Activated CD8-positive, alpha-beta memory T cell treated with anti-CD3 and anti-CD28 coated beads, Interleukin-2, amount 10 ng/mL, durations not matched to agents 7 days and 5 days (primary cell): ENCODE data around the gene RBP3. TPM values are rescaled to one million over a fixed set of nuclear protein-coding genes. Genes with fewer than 3 reads are reported as not detected.

Source experiments
- ATAC-seq: fragments of 150-1000 bp; cut with Tn5 transposase; one replicate; pipeline ENCODE4 v1.10.0; 2021; ENCODE audit warnings: moderate library complexity
- CTCF ChIA-PET: fragments of 350-600 bp; sonication (Branson Sonifier 250); formaldehyde crosslinking; loops from one replicate; lab custom pipeline; 2021; ENCODE audit warnings: antibody characterized with exemption; lab: Charles Lee
- DNase-seq: peaks from one replicate; pipeline ENCODE4 v3.0.0-alpha.2; 2020
- H3K27ac Mint-ChIP-seq: one replicate; pipeline ENCODE4 v1.8.0; 2021; ENCODE audit warnings: mild to moderate bottlenecking, mixed read lengths
- H3K27me3 Mint-ChIP-seq: one replicate; pipeline ENCODE4 v1.8.0; 2021; ENCODE audit warnings: mixed read lengths
- H3K36me3 Mint-ChIP-seq: one replicate; pipeline ENCODE4 v1.8.0; 2021; ENCODE audit warnings: mild to moderate bottlenecking, mixed read lengths
- H3K4me1 Mint-ChIP-seq: one replicate; pipeline ENCODE4 v1.8.0; 2021; ENCODE audit warnings: mixed read lengths
- H3K4me3 Mint-ChIP-seq: one replicate; pipeline ENCODE4 v1.8.0; 2021; ENCODE audit warnings: mild to moderate bottlenecking, moderate library complexity, mixed read lengths
- H3K9me3 Mint-ChIP-seq: one replicate; pipeline ENCODE4 v1.8.0; 2022; ENCODE audit warnings: low read depth, mixed read lengths
- total RNA-seq, 2 experiments: library from RNA; stranded (reverse); gene quantifications; one replicate each; pipeline ENCODE4 v1.2.3, GENCODE V29; 2021

RBP3 gene
- total RNA-seq, 2 experiments from 2014 or later, result not detected

DNA sequence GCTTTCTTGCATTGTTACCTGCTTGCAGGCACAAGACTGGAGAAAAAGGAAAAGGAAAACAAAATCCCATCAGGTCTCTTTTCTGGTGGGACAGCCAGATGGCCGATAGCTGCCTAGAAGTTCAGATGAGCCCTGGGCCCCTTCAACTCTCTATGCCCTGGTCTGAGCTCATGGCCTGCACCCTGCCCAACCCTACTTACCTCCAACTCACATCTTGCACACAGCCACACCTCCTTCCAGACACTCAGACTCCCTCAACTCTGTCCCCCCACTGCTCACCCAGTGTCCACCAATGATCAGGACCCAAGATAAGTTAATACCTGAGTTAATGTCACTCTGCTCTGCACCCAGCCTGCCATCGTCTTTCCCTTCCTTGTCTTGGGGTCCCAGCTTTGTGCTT is 10.9 kb downstream of the RBP3 start:
- no peak overlapping the region for H3K4me3 Mint-ChIP-seq
- no peak overlapping the region for H3K27ac Mint-ChIP-seq
- no peaks in the 10 kb centered on the region for H3K9me3 Mint-ChIP-seq
- ATAC-seq (no peak), DNase-seq (no peak)
- H3K36me3 Mint-ChIP-seq, result no peaks in the 10 kb centered on the region
- CTCF ChIA-PET, result interaction anchor here (1.6 kb wide), 1 partner anchor 311 kb away, joined by 4 read pairs; no protein-coding TSS in a partner anchor
- H3K4me1 Mint-ChIP-seq, result no peaks in the 10 kb centered on the region
- no peaks in the 10 kb centered on the region for H3K27me3 Mint-ChIP-seq

DNA sequence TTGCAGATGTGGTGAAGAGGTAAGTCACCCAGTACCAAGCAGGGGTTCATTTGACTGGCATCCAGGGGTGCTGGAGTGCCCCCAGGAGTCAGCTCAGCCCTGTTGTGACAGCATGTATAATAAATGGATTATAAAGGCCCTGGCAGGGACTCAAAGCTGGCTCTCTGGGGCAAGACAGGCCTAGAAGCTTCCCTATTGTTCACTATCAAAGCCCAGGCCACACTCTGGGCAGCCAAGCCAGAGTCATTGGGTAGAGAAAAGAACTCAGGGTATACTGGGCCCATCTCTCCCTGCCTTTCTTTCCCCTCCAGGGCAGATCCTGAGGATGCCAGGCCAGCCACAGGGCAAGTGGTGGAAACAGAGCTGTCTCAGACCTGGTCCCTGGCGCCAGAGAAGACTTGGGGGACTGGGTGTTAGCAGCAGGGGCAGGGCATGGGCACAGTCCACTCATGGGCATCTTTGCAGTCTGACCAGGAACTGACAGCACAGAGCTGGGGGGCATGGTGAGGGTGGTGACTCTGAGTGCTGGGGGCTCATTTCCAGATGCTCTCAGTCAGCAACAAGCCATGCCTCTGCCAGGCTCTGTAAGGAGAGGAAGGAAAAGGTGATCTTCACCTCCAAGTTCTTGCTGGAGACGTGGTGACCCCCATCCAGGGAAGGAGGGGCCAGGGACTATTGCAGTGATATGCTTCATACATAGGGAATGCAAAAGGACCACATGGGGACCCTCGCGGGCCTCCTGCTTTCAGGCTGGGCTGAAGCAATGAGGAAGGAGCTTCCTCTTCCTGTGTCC is 11.7 kb downstream of the RBP3 start:
- no peaks in the 10 kb centered on the region for H3K9me3 Mint-ChIP-seq
- H3K4me3 Mint-ChIP-seq, result no peak overlapping the region
- no peaks in the 10 kb centered on the region for H3K4me1 Mint-ChIP-seq
- no peak for ATAC-seq
- DNase-seq, result no peak
- CTCF ChIA-PET, result interaction anchor here (1.6 kb wide), 1 partner anchor 311 kb away, joined by 4 read pairs; no protein-coding TSS in a partner anchor
- no peaks in the 10 kb centered on the region for H3K27me3 Mint-ChIP-seq
- no peaks in the 10 kb centered on the region for H3K36me3 Mint-ChIP-seq
- H3K27ac Mint-ChIP-seq, result no peak overlapping the region

DNA sequence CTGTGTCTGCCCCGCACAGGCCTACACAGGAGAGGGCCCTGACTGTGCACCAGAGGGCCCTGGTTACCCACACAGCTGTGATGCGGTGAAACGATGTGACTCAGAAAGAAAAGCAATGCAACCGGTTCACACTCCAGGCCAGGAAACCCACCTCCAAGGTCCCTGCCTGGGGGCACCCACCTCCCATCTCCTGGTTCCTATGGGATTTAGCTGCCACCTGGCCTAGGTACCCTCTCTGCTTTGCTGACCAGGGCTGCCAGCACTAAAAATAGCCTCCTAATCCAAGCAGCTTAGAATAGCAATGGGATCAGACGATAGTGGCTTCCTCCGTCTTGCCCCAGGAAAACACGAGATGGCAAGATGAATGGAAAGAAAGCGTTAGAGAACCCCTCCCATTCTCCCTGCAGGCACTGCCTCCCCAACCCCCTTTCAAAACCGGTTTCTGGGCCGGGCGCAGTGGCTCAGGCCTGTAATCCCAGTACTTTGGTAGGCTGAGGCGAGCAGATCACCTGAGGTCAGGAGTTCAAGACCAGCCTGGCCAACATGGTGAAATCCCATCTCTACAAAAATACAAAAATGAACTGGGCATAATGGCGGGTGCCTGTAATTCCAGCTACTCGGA is 12.4 kb downstream of the RBP3 start:
- Mint-ChIP-seq H3K27me3 (no peaks in the 10 kb centered on the region), H3K9me3 (no peaks in the 10 kb centered on the region), H3K4me3 (no peak overlapping the region), H3K36me3 (no peaks in the 10 kb centered on the region), H3K4me1 (no peaks in the 10 kb centered on the region), H3K27ac (no peak overlapping the region)
- CTCF ChIA-PET, result interaction anchor here (1.6 kb wide), 1 partner anchor 312 kb away, joined by 4 read pairs; no protein-coding TSS in a partner anchor
- ATAC-seq, result no peak
- DNase-seq, result no peak

DNA sequence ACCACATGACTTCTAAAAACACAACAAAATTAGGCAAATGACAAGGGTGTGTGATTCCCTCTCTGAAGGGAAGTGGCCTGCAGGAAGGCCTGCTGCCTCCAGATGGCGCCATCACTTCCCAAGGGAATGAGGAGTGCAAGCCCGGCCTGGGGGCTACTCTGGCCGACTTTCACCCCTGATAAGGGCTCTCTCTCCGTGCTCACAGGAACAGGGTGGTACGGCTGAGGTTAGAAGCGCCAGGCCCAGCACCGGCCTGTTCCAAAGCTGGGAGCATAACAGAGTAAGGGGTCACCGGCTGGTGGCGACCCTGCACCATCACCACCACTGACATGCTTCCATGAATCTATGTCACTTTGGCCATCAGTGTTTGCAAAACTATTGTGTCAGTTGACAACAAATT is 13.1 kb downstream of the RBP3 start:
- Mint-ChIP-seq H3K36me3 (no peaks in the 10 kb centered on the region), H3K4me3 (no peak overlapping the region), H3K27ac (no peak overlapping the region), H3K27me3 (peaks cover 3% of the 10 kb centered on the region), H3K4me1 (no peaks in the 10 kb centered on the region), H3K9me3 (no peaks in the 10 kb centered on the region)
- DNase-seq, result no peak
- no peak for ATAC-seq
- CTCF ChIA-PET, result interaction anchor here (0.7 kb wide), 1 partner anchor 13 kb away, joined by 3 read pairs; no protein-coding TSS in a partner anchor

DNA sequence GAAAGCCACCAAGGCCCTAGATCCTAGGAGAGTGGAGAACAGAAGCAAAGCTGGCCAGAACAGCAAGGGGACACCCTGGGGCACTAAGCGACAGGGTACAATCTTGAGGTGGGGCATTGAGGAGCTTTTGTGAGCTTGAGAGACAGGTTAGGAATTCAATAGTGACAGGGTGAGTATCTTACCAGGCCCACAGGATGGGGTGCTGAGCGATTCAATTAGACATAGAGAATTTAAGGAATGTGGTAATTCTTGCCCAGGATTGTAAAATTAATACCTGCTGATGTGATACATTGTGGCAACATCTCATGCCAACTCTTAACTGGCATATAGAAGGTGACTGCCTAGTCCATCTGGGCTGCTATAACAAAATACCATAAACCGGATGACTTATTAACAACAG is 14.0 kb downstream of the RBP3 start:
- H3K4me3 Mint-ChIP-seq, result no peak overlapping the region

DNA sequence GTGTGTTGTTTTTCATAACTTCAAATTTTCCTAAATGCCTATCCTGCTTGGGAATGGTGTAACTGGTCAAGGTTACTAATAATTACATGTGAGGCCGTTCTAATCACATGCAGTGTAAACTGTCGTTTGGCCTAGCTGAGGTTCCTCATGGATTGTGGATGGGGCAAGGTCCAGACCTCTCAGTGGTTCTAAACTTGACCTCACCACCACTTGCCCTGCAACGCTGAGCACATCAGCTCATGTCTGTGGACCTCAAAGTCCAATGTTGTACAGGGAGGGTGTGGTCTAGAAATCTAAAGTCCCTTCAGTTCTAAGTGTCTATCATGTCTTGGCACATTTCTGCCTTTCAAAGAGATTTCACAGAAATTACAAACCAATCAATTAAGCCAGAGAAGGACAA is 15.6 kb downstream of the RBP3 start:
- peaks cover 3% of the 10 kb centered on the region for H3K27me3 Mint-ChIP-seq
- ATAC-seq (no peak), DNase-seq (no peak)
- no peaks in the 10 kb centered on the region for H3K36me3 Mint-ChIP-seq
- CTCF ChIA-PET, result no interaction called here
- H3K27ac Mint-ChIP-seq, result no peak overlapping the region
- no peaks in the 10 kb centered on the region for H3K4me1 Mint-ChIP-seq
- no peaks in the 10 kb centered on the region for H3K9me3 Mint-ChIP-seq
- H3K4me3 Mint-ChIP-seq, result no peak overlapping the region

More for the DNA sequence above, 14.0 kb downstream of the RBP3 start:
- Mint-ChIP-seq H3K36me3 (no peaks in the 10 kb centered on the region), H3K27me3 (peaks cover 3% of the 10 kb centered on the region), H3K27ac (no peak overlapping the region), H3K4me1 (no peaks in the 10 kb centered on the region), H3K9me3 (no peaks in the 10 kb centered on the region)
- ATAC-seq (no peak), DNase-seq (no peak)
- CTCF ChIA-PET, result interaction anchor here (0.7 kb wide), 1 partner anchor 12 kb away, joined by 3 read pairs; no protein-coding TSS in a partner anchor

DNA sequence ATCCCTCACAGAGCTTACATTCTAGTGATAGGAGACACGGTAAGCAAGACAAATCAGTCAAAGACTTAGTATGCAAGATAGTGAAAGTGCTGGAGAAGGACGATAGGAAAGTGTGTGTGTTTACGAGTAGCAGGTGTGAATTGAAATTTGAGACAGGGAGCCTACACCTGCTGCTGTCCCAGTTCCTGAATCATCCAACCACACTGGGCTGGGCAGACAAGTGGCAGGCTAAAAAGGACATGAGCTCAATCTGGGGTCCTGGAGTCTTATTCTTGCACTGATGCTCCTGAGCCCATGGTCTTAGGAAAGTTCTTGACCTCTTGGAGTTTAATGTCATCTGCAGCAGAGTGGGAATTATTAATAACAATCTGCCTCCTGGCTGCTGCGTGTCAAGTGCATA is 16.2 kb downstream of the RBP3 start:
- Mint-ChIP-seq H3K36me3 (no peaks in the 10 kb centered on the region), H3K4me1 (no peaks in the 10 kb centered on the region), H3K27ac (no peak overlapping the region), H3K4me3 (no peak overlapping the region), H3K27me3 (peaks cover 3% of the 10 kb centered on the region), H3K9me3 (no peaks in the 10 kb centered on the region)
- CTCF ChIA-PET, result no interaction called here
- DNase-seq, result no peak
- no peak for ATAC-seq

DNA sequence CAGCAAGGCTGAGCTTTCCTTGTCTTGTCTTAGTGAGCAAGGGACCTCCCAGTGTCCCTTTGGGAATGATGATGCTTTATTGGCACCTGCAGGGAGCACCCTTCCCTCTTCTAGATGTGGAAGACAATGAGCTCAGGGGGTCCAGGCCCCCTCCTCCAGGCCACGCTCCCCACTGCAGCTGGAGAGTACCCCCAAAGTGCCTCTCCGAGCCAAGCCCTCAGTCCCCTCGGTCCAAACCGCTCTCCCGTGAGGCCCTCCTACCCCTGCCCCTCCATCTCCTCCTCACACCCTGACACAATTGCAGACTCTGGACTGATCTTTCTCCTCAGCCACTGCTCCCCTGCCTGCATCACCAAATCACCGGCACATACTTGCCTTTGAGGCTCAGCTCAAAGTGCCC is 16.7 kb downstream of the RBP3 start:
- DNase-seq (no peak), ATAC-seq (no peak)
- Mint-ChIP-seq H3K4me1 (no peaks in the 10 kb centered on the region), H3K27me3 (peaks cover 3% of the 10 kb centered on the region), H3K4me3 (no peak overlapping the region), H3K9me3 (no peaks in the 10 kb centered on the region), H3K27ac (no peak overlapping the region), H3K36me3 (no peaks in the 10 kb centered on the region)
- CTCF ChIA-PET, result no interaction called here

DNA sequence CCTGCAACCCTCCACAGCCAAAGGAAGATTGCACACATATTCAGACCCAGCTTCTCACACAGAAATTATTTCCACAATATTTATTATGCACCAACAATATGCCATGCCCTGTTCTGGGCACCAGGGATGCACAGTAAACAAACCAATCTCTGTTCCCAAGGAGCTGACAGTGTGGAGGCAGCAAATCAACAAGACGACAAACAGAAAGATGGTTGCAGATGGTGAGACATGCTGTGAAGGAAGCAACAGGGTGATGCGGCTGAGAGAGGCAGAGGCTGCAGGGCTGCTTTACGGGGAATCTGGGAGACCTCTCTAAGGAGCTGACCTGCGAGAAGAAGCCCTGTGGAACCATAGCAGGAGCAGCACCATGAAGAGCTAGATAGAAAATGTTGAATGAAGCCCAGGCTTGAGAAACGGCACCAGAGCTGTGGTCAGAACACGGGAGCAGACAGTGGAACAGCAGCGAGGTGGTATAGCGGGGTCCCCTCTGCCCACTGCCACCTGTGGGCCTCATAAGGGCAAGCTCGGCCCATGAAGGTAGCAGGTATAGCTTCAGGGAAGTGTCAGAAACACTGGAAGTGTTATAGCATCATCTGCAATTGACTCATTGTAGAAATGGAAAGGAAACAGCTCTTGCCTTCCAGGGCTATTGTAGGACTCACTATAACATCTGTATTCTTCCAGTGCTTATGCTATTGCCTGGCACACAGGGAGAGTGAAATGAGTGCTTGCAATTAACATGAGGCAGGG is 17.4 kb downstream of the RBP3 start:
- peaks cover 3% of the 10 kb centered on the region for H3K27me3 Mint-ChIP-seq
- no peaks in the 10 kb centered on the region for H3K9me3 Mint-ChIP-seq
- H3K4me3 Mint-ChIP-seq, result no peak overlapping the region
- ATAC-seq, result no peak
- no peaks in the 10 kb centered on the region for H3K4me1 Mint-ChIP-seq
- no peaks in the 10 kb centered on the region for H3K36me3 Mint-ChIP-seq
- CTCF ChIA-PET, result interaction anchor here (0.9 to 2.2 kb wide), 2 partner anchors 9 to 25 kb away, joined by 3 to 7 read pairs; no protein-coding TSS in a partner anchor
- no peak overlapping the region for H3K27ac Mint-ChIP-seq
- no peak for DNase-seq

DNA sequence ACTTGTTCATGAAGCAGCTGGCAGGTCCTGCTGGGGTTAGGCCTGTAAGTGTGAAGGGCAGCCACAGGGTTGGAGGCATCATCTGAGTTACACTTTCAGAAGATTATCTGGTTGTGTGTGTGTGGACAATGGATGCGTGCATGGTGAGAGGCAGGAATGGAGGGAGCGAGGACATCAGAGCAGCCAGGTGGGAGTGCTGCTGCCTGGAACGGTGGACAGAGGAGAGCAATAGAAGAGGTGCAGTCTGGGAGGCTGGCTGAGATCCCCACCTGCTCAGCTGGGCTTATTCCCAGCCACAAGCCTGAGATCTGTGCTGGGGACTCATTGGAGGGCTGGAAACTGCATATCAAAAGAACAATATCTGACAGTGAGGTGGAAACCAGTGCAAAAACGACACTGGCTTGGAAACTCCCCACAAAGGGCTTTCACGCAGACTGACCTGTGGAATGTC is 18.0 kb downstream of the RBP3 start:
- Mint-ChIP-seq H3K27me3 (peaks cover 3% of the 10 kb centered on the region), H3K36me3 (no peaks in the 10 kb centered on the region), H3K4me3 (no peak overlapping the region), H3K4me1 (no peaks in the 10 kb centered on the region), H3K9me3 (no peaks in the 10 kb centered on the region), H3K27ac (no peak overlapping the region)
- ATAC-seq (no peak), DNase-seq (no peak)
- CTCF ChIA-PET, result interaction anchor here (0.9 to 2.2 kb wide), 2 partner anchors 8 to 26 kb away, joined by 3 to 7 read pairs; no protein-coding TSS in a partner anchor

DNA sequence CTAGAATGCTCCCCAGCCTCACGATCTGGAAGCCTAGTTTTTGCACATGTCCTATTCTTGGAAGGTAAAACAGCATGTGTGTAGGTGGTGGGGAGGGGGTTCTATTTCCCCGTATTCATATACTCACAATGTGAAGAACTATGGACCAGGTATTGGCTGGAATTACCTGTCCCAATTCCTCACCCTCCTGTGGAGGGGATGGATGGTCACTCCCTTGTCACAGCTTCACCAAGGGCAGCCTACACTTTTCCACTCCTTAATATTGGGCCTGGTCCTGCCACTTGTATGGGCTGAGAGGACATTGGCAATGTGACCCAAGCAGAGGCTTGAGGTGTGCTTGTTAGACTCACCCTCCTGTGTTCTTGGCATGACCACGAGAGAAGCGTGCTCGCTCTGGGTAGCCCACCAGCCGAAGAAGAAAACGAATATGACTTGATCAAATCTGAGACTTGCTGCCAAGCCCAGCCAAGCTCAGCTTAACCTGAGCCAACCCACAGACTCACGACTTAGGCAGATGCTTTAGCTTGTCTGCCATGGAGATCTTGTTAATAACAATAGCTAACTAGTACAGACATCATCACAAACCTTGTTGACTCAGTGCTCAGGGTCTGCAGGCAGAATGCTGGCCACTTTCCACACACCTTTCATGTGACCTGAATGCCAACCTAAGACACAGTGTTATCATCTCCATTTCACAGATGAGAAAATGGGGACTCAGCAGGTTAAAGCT is 18.7 kb downstream of the RBP3 start:
- Mint-ChIP-seq H3K9me3 (no peaks in the 10 kb centered on the region), H3K4me3 (no peak overlapping the region), H3K27me3 (peaks cover 3% of the 10 kb centered on the region), H3K36me3 (no peaks in the 10 kb centered on the region), H3K27ac (no peak overlapping the region), H3K4me1 (no peaks in the 10 kb centered on the region)
- CTCF ChIA-PET, result interaction anchor here (2.2 kb wide), 1 partner anchor 26 kb away, joined by 7 read pairs; no protein-coding TSS in a partner anchor
- ATAC-seq (no peak), DNase-seq (no peak)

DNA sequence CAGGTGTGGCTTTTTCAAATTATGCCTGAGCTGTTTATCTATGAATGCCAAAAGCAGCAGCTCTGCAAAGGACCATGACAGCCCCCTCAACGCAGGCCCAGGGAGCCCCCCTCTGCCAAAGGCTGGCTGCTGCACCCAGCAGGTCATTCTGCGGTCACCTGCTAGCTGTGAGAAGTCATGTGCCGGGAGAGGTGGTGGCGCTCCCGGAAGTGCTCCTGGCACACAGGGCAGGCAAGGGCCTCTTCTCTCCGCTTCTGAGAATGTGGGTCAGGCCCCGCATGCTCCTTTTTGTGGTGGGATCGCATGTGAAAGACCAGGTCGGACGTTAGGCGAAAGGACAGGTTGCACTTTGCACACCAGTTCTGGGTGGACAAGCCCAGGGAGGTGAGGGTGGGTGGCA is 19.5 kb downstream of the RBP3 start:
- CTCF ChIA-PET, result interaction anchor here (2.2 kb wide), 1 partner anchor 27 kb away, joined by 7 read pairs; no protein-coding TSS in a partner anchor
- H3K9me3 Mint-ChIP-seq, result no peaks in the 10 kb centered on the region
- DNase-seq (no peak), ATAC-seq (no peak)
- no peak overlapping the region for H3K4me3 Mint-ChIP-seq
- no peaks in the 10 kb centered on the region for H3K4me1 Mint-ChIP-seq
- H3K27me3 Mint-ChIP-seq, result peaks cover 3% of the 10 kb centered on the region
- no peaks in the 10 kb centered on the region for H3K36me3 Mint-ChIP-seq
- H3K27ac Mint-ChIP-seq, result no peak overlapping the region
